SU-DHL-6 (cell line): Measurements from ENCODE around the gene NRP1.

Source experiments
- EZH2phosphoT487 ChIP-seq: fragments of 200-600 bp; sonication (generic), shearing (Covaris generic); conservative IDR thresholded peaks from 2 replicates; pipeline ENCODE4 v1.6.1; 2018; ENCODE audit warnings: mild to moderate bottlenecking, antibody characterized with exemption, low read length, moderate library complexity, mixed read lengths
- TF ChIP-seq, protein P1 (sequence below): fragments of 200-600 bp; sonication (generic); IDR thresholded peaks from one replicate; pipeline ENCODE4 v1.5.1; 2017; ENCODE audit warnings: antibody characterized with exemption, mild to moderate bottlenecking, low read length, moderate library complexity; ENCODE audit not compliant: insufficient read depth, poor library complexity, severe bottlenecking

DNA sequence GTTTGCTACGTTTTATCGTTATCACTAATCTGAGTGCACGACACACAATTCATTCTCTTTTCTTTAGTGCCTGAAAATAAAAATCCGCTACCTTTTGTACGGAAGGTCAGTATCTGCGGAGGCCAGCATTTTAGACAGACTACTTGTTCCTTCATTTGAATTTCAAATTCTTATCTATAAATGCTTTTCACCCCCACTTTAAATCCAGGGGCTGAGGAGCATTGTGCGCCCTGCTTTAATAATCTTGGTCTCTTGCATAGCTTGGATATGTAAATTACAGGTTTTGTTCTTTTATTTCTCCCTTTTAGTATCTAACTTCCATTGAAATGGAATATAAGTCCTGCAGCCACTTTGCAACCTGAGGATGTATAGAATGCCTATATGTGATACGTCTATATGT is 44.7 kb downstream of the NRP1 start:
- TF ChIP-seq, protein P1, sequence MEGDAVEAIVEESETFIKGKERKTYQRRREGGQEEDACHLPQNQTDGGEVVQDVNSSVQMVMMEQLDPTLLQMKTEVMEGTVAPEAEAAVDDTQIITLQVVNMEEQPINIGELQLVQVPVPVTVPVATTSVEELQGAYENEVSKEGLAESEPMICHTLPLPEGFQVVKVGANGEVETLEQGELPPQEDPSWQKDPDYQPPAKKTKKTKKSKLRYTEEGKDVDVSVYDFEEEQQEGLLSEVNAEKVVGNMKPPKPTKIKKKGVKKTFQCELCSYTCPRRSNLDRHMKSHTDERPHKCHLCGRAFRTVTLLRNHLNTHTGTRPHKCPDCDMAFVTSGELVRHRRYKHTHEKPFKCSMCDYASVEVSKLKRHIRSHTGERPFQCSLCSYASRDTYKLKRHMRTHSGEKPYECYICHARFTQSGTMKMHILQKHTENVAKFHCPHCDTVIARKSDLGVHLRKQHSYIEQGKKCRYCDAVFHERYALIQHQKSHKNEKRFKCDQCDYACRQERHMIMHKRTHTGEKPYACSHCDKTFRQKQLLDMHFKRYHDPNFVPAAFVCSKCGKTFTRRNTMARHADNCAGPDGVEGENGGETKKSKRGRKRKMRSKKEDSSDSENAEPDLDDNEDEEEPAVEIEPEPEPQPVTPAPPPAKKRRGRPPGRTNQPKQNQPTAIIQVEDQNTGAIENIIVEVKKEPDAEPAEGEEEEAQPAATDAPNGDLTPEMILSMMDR, result no peak
- TF ChIP-seq EZH2phosphoT487, result no peak
